ENCODE measurements around the gene APBB1.

Gene APBB1

DNA sequence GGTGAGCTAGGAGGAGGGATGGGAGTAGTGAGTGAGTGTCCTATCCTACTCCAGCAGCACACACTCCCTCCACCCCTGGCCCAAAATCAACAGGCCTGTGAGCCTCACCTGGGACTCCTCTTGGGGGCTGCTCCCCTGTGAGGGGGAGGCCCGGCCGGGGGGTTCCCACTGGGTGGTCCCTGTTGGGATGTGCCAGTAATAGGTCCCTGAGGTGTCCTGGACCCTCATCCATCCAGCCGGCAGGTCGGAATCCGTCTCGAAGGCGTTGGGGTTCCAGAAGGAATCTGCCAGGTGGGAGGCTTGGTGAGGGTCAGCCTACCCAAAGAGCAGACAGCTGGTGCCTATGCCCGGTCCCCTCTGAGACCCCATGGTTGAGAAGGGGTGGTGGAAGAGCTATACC lies 15.4 kb downstream of the APBB1 start:
- in situ Hi-C loops (cut with HindIII; ENCODE audit: low sequenced_read_pairs), result no loop called here
- no peak overlapping the region for H3K4me3 ChIP-seq (ENCODE audit: low read depth, low read length)
- DNase-seq (ENCODE audit: low read depth, low spot score), result no peak
- TF ChIP-seq, protein P1, sequence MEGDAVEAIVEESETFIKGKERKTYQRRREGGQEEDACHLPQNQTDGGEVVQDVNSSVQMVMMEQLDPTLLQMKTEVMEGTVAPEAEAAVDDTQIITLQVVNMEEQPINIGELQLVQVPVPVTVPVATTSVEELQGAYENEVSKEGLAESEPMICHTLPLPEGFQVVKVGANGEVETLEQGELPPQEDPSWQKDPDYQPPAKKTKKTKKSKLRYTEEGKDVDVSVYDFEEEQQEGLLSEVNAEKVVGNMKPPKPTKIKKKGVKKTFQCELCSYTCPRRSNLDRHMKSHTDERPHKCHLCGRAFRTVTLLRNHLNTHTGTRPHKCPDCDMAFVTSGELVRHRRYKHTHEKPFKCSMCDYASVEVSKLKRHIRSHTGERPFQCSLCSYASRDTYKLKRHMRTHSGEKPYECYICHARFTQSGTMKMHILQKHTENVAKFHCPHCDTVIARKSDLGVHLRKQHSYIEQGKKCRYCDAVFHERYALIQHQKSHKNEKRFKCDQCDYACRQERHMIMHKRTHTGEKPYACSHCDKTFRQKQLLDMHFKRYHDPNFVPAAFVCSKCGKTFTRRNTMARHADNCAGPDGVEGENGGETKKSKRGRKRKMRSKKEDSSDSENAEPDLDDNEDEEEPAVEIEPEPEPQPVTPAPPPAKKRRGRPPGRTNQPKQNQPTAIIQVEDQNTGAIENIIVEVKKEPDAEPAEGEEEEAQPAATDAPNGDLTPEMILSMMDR (IDR thresholded peaks at IDR 0.05; ENCODE audit: low read depth, low read length), result no peak

DNA sequence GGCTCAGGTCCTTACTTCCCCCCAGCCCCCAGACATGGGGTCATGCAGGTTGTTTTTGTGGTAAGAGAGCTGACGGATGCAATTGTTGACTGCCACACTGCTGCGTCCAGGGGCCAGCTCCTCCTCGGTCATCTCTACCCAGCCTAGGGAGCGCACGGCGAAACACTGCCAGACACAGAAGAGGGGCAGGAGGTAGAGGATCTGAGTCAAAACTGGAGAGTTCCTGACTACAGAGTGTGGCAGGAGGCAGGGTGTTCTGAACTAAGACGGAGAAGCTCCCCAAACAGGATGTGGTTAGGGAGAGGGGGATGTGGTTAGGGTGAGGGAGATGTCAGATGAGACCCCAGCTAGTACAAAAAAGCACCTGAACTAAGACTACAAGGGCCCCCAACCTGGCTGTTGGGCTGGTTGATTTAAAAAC lies 16.3 kb downstream of the APBB1 start:
- TF ChIP-seq, protein P1 (IDR thresholded peaks at IDR 0.05; ENCODE audit: low read depth, low read length), result no peak
- no peak for DNase-seq (ENCODE audit: low read depth, low spot score)
- in situ Hi-C loops (cut with HindIII; ENCODE audit: low sequenced_read_pairs), result no loop called here
- H3K4me3 ChIP-seq (ENCODE audit: low read depth, low read length), result no peak overlapping the region

DNA sequence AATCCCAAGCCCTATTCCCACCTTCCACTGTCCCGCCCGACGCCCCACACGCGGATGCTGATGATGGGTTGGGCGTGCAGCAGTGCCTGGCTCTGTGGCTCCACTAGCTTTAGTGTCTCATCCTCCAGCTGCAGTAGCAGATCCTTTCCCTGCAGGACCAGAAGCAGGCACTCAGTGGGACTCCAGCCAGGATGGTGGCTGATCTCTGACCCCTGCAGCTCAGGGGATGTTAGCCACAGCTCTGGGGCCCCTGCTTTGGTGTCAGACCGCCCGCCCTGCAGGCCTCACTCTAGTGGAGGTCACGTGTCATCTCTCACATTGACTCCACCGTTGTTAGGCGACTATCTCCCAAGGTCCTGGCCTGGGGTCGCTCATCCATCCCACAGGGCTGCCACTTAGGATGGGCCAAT lies 16.8 kb downstream of the APBB1 start:
- no peak for DNase-seq (ENCODE audit: low read depth, low spot score)
- in situ Hi-C loops (cut with HindIII; ENCODE audit: low sequenced_read_pairs), result no loop called here
- H3K4me3 ChIP-seq (ENCODE audit: low read depth, low read length), result no peak overlapping the region
- TF ChIP-seq, protein P1 (IDR thresholded peaks at IDR 0.05; ENCODE audit: low read depth, low read length), result no peak

DNA sequence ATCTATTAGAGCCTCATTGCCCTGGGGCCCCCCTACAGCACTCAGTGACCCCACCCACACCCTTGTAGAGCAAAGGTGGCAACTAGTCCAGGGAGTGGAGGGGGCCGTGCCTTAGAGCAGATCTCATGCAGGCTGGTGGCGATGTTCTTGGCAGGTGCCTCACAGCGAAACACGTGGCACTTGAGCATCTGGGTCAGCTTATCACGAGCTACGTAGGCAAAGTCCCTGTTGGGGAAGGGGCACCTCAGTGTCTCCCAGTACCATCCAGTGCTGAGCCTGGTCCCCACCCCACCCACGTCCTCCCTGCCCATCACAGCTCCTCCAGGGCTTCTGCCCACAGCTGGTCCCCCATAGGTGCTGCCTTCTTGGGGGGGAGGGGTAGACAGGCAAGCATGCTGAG lies 17.4 kb downstream of the APBB1 start:
- TF ChIP-seq, protein P1 (IDR thresholded peaks at IDR 0.05; ENCODE audit: low read depth, low read length), result no peak
- in situ Hi-C loops (cut with HindIII; ENCODE audit: low sequenced_read_pairs), result no loop called here
- no peak for DNase-seq (ENCODE audit: low read depth, low spot score)
- H3K4me3 ChIP-seq (ENCODE audit: low read depth, low read length), result no peak overlapping the region

DNA sequence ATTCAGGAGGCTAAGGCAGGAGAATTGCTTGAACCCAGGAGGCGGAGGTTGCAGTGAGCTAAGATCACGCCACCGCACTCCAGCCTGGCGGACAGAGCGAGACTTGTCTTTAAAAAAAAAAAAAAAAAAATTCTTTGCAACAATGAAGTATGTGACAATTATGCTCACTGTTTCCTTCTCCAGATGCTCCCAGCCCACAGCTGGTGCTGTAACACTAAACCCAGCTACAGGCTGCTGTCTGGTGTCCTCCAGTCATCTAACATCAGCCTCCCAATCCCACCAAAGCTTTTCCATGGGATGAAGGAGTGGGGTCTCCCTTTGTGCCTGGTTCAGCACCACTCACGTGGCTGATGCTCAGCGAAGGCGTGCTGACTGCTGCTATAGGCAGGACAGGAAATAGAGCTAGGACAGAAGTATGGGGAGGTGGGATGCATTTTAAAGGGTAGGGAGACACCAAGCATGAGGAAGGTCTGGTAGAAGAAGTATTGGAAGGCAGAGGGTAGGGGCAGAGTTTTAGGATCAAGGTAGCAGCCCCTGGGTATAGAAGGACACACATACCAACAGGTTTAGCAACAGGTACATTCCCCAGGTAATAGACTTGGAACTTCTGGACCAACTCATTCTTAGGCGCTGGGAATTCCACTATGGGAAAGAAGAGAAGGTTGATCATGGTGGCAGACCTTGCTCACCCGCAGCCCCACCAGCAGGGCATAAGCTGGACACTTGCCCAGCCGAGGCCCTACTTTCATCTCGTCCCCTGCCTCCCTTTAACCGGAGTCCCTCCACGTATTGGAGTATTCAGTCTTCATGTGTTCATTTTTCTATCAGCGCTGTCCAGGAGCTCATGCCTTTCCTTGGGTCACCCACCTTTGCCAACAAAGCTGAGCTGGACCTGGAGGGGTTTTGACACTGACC lies 18.2 kb downstream of the APBB1 start:
- in situ Hi-C loops (cut with HindIII; ENCODE audit: low sequenced_read_pairs), result no loop called here
- DNase-seq (ENCODE audit: low read depth, low spot score), result no peak
- H3K4me3 ChIP-seq (ENCODE audit: low read depth, low read length), result no peak overlapping the region
- TF ChIP-seq, protein P1 (IDR thresholded peaks at IDR 0.05; ENCODE audit: low read depth, low read length), result no peak

DNA sequence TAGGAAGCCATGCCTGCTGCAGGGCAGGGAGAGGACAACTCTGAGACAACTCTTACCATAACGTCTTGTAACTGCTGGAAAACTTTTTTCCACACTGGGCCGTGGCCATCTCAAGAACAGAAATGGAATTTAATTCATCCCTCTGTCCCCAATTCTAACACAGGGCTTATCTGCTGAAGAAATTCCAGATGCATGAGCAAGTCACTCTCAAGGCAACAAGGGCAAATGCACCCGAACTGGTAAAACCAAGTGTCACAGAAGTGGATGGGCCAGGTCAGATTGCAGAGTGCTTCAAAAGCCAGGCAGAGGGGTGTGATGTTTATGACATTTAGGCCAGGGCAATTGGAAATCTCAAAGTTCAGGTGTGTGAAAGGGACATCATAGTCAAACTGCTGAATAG lies 21.3 kb downstream of the APBB1 start:
- H3K4me3 ChIP-seq (ENCODE audit: low read depth, low read length), result no peak overlapping the region
- in situ Hi-C loops (cut with HindIII; ENCODE audit: low sequenced_read_pairs), result no loop called here
- DNase-seq (ENCODE audit: low read depth, low spot score), result no peak
- TF ChIP-seq, protein P1 (IDR thresholded peaks at IDR 0.05; ENCODE audit: low read depth, low read length), result no peak

Data from astrocyte of the spinal cord (primary cell).